IMR-90 (cell line): ENCODE results near the gene CLPTM1L. TPM values are rescaled to one million over a fixed set of nuclear protein-coding genes. Genes with fewer than 3 reads are reported as not detected.

Experiments used
- ATAC-seq: fragments of 200-7000 bp; cut with Tn5 transposase; 2 replicates; pipeline ENCODE4 v1.9.1; 2020; ENCODE audit warnings: low read depth, mild to moderate bottlenecking, moderate library complexity
- BruUV-seq: library from RNA; stranded (reverse); fragments of 400-500 nt; replicated peaks from 2 replicates; lab custom pipeline; 2021; lab: Mats Ljungman, UMichigan
- CTCF ChIA-PET: fragments of 300-600 bp; formaldehyde crosslinking; extraction: SDS; loops from one replicate; lab custom pipeline; 2021; ENCODE audit warnings: antibody characterized with exemption; lab: Yijun Ruan, JAX
- POLR2A ChIA-PET: fragments of 300-600 bp; sonication (Branson Sonifier 250); formaldehyde crosslinking; loops from one replicate; lab custom pipeline; 2022; ENCODE audit warnings: antibody characterized with exemption; ENCODE audit not compliant: unreplicated experiment; lab: Charles Lee
- DNase-seq: peaks from one replicate; pipeline ENCODE4 v3.0.0; 2013
- H2AFZ ChIP-seq: replicated peaks from 2 replicates; pipeline ENCODE3; 2013; ENCODE audit warnings: low read length, mild to moderate bottlenecking; ENCODE audit not compliant: poor library complexity
- H2AK5ac ChIP-seq: 2 replicates; pipeline ENCODE4 v1.6.1; 2013; ENCODE audit warnings: low read depth, low read length, inconsistent platforms
- H2AK9ac ChIP-seq: replicated peaks from 2 replicates; pipeline ENCODE3; 2013; ENCODE audit warnings: mild to moderate bottlenecking, low read depth, low read length, moderate library complexity; ENCODE audit not compliant: poor library complexity
- H2BK120ac ChIP-seq: 2 replicates; pipeline ENCODE4 v1.6.1; 2013; ENCODE audit warnings: low read depth, low read length, inconsistent platforms
- H2BK15ac ChIP-seq: 3 replicates; pipeline ENCODE4 v1.6.1; 2013; ENCODE audit warnings: low read depth, low read length, inconsistent platforms
- H2BK20ac ChIP-seq: 2 replicates; pipeline ENCODE4 v1.6.1; 2013; ENCODE audit warnings: low read depth, mild to moderate bottlenecking, inconsistent platforms, low read length, moderate library complexity
- H2BK5ac ChIP-seq: 2 replicates; pipeline ENCODE4 v1.6.1; 2013; ENCODE audit warnings: mild to moderate bottlenecking, low read depth, low read length, inconsistent platforms; ENCODE audit not compliant: poor library complexity, severe bottlenecking
- H3K14ac ChIP-seq: replicated peaks from 2 replicates; pipeline ENCODE4 v1.6.1; 2013; ENCODE audit warnings: low read depth, low read length, inconsistent platforms
- H3K18ac ChIP-seq: 2 replicates; pipeline ENCODE4 v1.6.1; 2013; ENCODE audit warnings: low read depth, low read length, control low read depth
- H3K23ac ChIP-seq: 2 replicates; pipeline ENCODE4 v1.6.1; 2013; ENCODE audit warnings: low read depth, low read length, inconsistent platforms
- H3K27ac ChIP-seq: 2 replicates; pipeline ENCODE4 v1.5.1; 2013; ENCODE audit warnings: mild to moderate bottlenecking, control low read depth, low read length; ENCODE audit not compliant: insufficient read depth
- H3K27me3 ChIP-seq: 2 replicates; pipeline ENCODE4 v1.6.1; 2013; ENCODE audit warnings: low read length; ENCODE audit not compliant: control insufficient read depth, insufficient read depth
- H3K36me3 ChIP-seq: 2 replicates; pipeline ENCODE4 v1.6.1; 2013; ENCODE audit warnings: low read length, mixed read lengths; ENCODE audit not compliant: control insufficient read depth, insufficient read depth
- H3K4ac ChIP-seq: 2 replicates; pipeline ENCODE4 v1.6.1; 2013; ENCODE audit warnings: low read depth, low read length, inconsistent platforms
- H3K4me1 ChIP-seq: 2 replicates; pipeline ENCODE4 v1.6.1; 2013; ENCODE audit warnings: low read length, mixed read lengths; ENCODE audit not compliant: control insufficient read depth, insufficient read depth
- H3K4me2 ChIP-seq: 2 replicates; pipeline ENCODE4 v1.6.1; 2013; ENCODE audit warnings: low read depth, mild to moderate bottlenecking, control low read depth, low read length, moderate library complexity
- H3K4me3 ChIP-seq: 2 replicates; pipeline ENCODE4 v1.5.1; 2013; ENCODE audit warnings: low read depth, mild to moderate bottlenecking, control low read depth, low read length, moderate library complexity; ENCODE audit not compliant: insufficient read depth
- H3K56ac ChIP-seq: 2 replicates; pipeline ENCODE4 v1.6.1; 2013; ENCODE audit warnings: low read length, inconsistent platforms; ENCODE audit not compliant: insufficient read depth; ENCODE audit errors: extremely low read depth
- H3K79me1 ChIP-seq, 2 experiments: 2 replicates each; pipeline ENCODE4 v1.6.1; 2013; ENCODE audit warnings: low read length in 2 of 2, inconsistent platforms in 1 of 2, low read depth in 1 of 2
- H3K9ac ChIP-seq: 2 replicates; pipeline ENCODE4 v1.6.1; 2013; ENCODE audit warnings: low read depth, low read length, control low read depth
- H3K9me1 ChIP-seq: 2 replicates; pipeline ENCODE4 v1.6.1; 2013; ENCODE audit warnings: low read length, inconsistent platforms; ENCODE audit not compliant: insufficient read depth
- H3K9me3 ChIP-seq: 2 replicates; pipeline ENCODE4 v1.6.1; 2013; ENCODE audit warnings: low read length; ENCODE audit not compliant: control insufficient read depth, insufficient read depth
- H4K20me1 ChIP-seq: 2 replicates; pipeline ENCODE4 v1.6.1; 2013; ENCODE audit warnings: low read length, inconsistent platforms; ENCODE audit not compliant: insufficient read depth
- H4K5ac ChIP-seq: 2 replicates; pipeline ENCODE4 v1.6.1; 2013; ENCODE audit warnings: mild to moderate bottlenecking, low read depth, low read length, control low read depth
- H4K8ac ChIP-seq, 2 experiments: 2 replicates each; pipeline ENCODE4 v1.6.1; 2013; ENCODE audit warnings: low read depth in 2 of 2, low read length in 2 of 2, control low read depth in 1 of 2, inconsistent platforms in 1 of 2
- H4K91ac ChIP-seq: 2 replicates; pipeline ENCODE4 v1.6.1; 2013; ENCODE audit warnings: low read depth, low read length, inconsistent platforms; ENCODE audit not compliant: insufficient read depth
- BHLHE40 ChIP-seq: fragments of 150-350 bp; IDR thresholded peaks from 2 replicates; pipeline ENCODE4 v1.6.1; 2016; ENCODE audit warnings: mild to moderate bottlenecking, low read depth, low read length
- WGBS, 2 experiments: methylation state at CpG; one replicate each; pipeline versions ENCODE4 v1.1.5 to v1.1.7; 2013; ENCODE audit warnings: missing lambda C conversion rate in 2 of 2; ENCODE audit not compliant: insufficient read length in 1 of 2; ENCODE audit errors: extremely low coverage in 2 of 2; 5-methylcytosine and 5-hydroxymethylcytosine counted together
- dilution Hi-C: fragments of 300-500 bp; cut with HindIII; formaldehyde crosslinking; loops from one replicate; pipeline ENCODE4 v1.14.3; 2018; ENCODE audit warnings: low sequenced_read_pairs; ENCODE audit not compliant: unreplicated experiment
- in situ Hi-C: fragments of 300-500 bp; cut with MboI; formaldehyde crosslinking; loops from 3 replicates; pipeline ENCODE4 v1.14.3; 2019; ENCODE audit warnings: low sequenced_read_pairs, inconsistent platforms, mixed read lengths
- intact Hi-C: fragments of 100-400 bp; cut with micrococcal nuclease; formaldehyde crosslinking; loops from 2 replicates; pipeline ENCODE4 v1.10.0; 2022
- polyA plus RNA-seq, 3 experiments: library from polyadenylated mRNA; depleted of rRNA; stranded (reverse); fragments of >200 nt; gene quantifications; 2 replicates each; pipeline ENCODE4 v1.2.3, GENCODE V29; 2012; ENCODE audit warnings: low replicate concordance in 1 of 3
- total RNA-seq: library from RNA; depleted of rRNA; stranded (reverse); fragments of >200 nt; gene quantifications from 2 replicates; pipeline ENCODE4 v1.2.3, GENCODE V29; 2012

Gene CLPTM1L
- total and polyA plus RNA-seq, 2 of the 4 experiments (the other 2 are of a cell fraction): 114 to 137 TPM

GRCh38 chr5:1298723-1299510, 46.0 kb downstream of the CLPTM1L start:
- H4K91ac ChIP-seq: no peak overlapping the region
- no peak overlapping the region for H2AK9ac ChIP-seq
- no peak overlapping the region for H4K8ac ChIP-seq
- H3K9me3 ChIP-seq: no peaks in the 10 kb centered on the region; the same call in 1 of the 2 replicates
- dilution Hi-C loops: no loop called here
- H3K27me3 ChIP-seq: peaks cover 28% of the 10 kb centered on the region
- H2AFZ ChIP-seq: no peak overlapping the region
- H3K56ac ChIP-seq: no peak overlapping the region
- no peak overlapping the region for H4K5ac ChIP-seq
- CTCF ChIA-PET: no interaction called here
- no peaks in the 10 kb centered on the region for H3K4me1 ChIP-seq
- BruUV-seq: no TSS peak
- no peak overlapping the region for H2BK120ac ChIP-seq
- H3K14ac ChIP-seq: no peak overlapping the region
- no peak overlapping the region for H2AK5ac ChIP-seq
- no peak overlapping the region for H3K4me2 ChIP-seq
- no peak overlapping the region for H2BK20ac ChIP-seq
- H3K4me3 ChIP-seq: no peak overlapping the region
- H3K9me1 ChIP-seq: no peaks in the 10 kb centered on the region
- H3K36me3 ChIP-seq: no peaks in the 10 kb centered on the region
- WGBS, 2 experiments: 66% methylated on average over 15 of the region's 33 CpGs; no CpG with 5 or more reads in 1 of the 2 experiments
- intact Hi-C loops: no loop called here
- no peak for TF ChIP-seq BHLHE40
- no peak overlapping the region for H2BK15ac ChIP-seq
- H3K4ac ChIP-seq: no peak overlapping the region
- no peak overlapping the region for H3K27ac ChIP-seq
- POLR2A ChIA-PET: no interaction called here
- H3K23ac ChIP-seq: no peak overlapping the region
- ATAC-seq: no peak
- H3K18ac ChIP-seq: no peak overlapping the region
- no peaks in the 10 kb centered on the region for H3K79me1 ChIP-seq
- in situ Hi-C loops: no loop called here
- no peak for DNase-seq
- no peak overlapping the region for H2BK5ac ChIP-seq
- no peaks in the 10 kb centered on the region for H4K20me1 ChIP-seq
- no peak overlapping the region for H3K9ac ChIP-seq
